Fibroblast of pulmonary artery (primary cell): Measurements from ENCODE around the gene SLC35B3.
"Not testable (repeated sequence)": the region's sequence is repeated elsewhere in the genome, so short reads cannot be mapped to it uniquely, and the experiment has no call there.

ENCODE experiments used
- DNase-seq: peaks from one replicate; pipeline ENCODE4 v3.0.0-alpha.2; 2010; ENCODE audit warnings: low read depth
- H3K4me3 ChIP-seq: replicated peaks from 2 replicates; pipeline ENCODE4 v1.5.1; 2011; ENCODE audit warnings: low read depth, mild to moderate bottlenecking, control low read depth, low read length, moderate library complexity
- TF ChIP-seq, protein P1 (sequence below): IDR thresholded peaks from 2 replicates; pipeline ENCODE4 v1.5.1; 2011; ENCODE audit warnings: mild to moderate bottlenecking, control low read depth, low read length, inconsistent platforms; ENCODE audit errors: missing control alignments

The SLC35B3 gene

DNA sequence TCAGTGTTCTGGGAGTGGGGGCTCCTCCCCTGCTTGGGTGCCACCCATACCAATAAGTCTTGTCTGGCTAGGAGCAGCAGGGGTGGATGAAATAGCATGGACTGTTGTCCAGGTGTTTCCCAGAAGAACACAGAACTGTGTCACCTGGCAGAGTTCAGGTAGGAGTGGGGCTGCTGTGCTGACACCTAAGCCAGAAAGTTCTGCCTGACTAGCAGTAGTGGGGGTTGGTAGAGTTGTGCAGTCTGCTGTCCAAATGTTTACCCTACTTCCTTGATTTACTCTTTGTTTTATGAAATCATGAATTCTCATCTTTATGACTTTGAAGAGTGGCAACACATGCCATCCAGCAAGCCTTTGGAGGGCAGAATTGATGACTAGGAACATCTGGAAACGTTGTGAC lies 27.3 kb upstream of the SLC35B3 start:
- TF ChIP-seq, protein P1, sequence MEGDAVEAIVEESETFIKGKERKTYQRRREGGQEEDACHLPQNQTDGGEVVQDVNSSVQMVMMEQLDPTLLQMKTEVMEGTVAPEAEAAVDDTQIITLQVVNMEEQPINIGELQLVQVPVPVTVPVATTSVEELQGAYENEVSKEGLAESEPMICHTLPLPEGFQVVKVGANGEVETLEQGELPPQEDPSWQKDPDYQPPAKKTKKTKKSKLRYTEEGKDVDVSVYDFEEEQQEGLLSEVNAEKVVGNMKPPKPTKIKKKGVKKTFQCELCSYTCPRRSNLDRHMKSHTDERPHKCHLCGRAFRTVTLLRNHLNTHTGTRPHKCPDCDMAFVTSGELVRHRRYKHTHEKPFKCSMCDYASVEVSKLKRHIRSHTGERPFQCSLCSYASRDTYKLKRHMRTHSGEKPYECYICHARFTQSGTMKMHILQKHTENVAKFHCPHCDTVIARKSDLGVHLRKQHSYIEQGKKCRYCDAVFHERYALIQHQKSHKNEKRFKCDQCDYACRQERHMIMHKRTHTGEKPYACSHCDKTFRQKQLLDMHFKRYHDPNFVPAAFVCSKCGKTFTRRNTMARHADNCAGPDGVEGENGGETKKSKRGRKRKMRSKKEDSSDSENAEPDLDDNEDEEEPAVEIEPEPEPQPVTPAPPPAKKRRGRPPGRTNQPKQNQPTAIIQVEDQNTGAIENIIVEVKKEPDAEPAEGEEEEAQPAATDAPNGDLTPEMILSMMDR, result no peak
- no peak overlapping the region for H3K4me3 ChIP-seq
- no peak for DNase-seq

DNA sequence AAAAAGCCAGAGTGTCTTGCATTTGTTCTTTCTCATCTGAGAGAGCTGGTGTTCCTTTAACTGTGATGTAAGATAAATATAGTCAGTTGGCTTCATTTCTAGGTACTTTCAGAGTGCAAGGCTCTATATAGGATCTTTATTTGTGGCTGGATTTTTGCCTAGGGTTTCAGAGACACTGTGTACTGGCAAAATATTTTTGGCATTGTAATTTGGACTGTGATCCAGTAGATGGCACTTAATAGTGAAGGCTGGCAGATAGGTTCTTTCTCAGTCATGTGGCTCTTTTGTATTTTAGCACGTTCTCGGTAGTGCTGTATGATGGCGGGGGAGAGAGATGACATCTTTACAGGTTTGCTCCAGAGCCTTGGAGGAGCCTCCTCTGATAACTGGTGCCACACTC lies 26.8 kb upstream of the SLC35B3 start:
- no peak overlapping the region for H3K4me3 ChIP-seq
- TF ChIP-seq, protein P1, result no peak

DNA sequence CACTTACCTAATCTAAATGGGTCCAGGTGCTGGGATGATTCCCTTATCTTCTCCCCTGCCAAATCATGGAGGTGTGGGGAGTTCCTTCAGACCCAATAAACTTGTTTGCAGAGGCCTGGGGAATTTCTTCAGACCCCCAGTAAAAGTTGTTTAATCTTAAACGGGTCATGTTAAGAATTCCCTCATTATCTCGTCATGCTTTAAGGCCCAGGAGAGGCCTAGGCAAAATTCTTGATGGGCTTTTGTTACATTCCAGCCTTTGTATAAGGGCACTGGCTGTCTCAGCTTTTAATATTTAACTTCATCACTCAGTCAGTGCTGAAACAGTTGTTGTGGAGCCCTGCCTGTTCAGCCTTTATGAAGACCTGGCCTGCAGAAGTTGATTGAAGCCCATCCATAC lies 11.0 kb upstream of the SLC35B3 start:
- TF ChIP-seq, protein P1, result no peak
- H3K4me3 ChIP-seq, result no peak overlapping the region
- DNase-seq, result no peak

More for the DNA sequence above, 26.8 kb upstream of the SLC35B3 start:
- no peak for DNase-seq

DNA sequence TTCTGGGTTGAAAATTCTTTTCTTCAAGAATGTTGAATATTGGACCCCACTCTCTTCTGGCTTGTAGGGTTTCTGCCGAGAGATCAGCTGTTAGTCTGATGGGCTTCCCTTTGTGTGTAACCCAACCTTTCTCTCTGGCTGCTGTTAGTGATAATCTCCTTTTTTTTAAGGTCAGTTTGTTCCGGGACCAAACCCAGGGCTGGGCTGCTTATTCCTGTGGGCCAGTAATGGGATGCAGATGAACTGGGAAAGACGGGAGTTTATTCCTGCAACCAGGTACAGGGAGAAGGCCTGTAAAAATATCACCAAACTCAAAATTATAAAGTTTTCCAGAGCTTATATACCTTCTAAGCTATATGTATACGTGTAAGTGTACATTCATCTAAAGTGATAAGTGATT lies 10.6 kb upstream of the SLC35B3 start:
- not testable (repeated sequence) for DNase-seq, H3K4me3 ChIP-seq

DNA sequence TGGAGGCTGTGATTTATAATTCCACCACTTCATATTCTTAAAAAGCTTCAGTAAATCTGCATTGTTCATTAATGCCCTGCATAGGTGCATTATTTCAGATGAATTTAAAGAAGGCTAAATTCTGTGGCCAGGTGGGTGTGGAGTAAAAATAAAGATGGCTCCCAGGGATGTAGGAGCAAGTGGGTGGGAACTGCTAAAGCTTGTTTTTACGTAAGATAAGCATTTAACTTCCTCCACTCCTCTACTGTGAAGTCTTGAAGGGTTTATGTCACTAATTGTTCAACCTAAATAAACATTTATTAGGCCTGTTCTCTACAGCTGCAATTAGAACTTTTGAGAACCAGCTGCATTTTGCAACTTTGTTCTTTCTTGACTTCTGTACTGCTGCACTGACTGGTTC lies 6.8 kb upstream of the SLC35B3 start:
- no peak overlapping the region for H3K4me3 ChIP-seq
- DNase-seq, result no peak
- TF ChIP-seq, protein P1, result no peak

DNA sequence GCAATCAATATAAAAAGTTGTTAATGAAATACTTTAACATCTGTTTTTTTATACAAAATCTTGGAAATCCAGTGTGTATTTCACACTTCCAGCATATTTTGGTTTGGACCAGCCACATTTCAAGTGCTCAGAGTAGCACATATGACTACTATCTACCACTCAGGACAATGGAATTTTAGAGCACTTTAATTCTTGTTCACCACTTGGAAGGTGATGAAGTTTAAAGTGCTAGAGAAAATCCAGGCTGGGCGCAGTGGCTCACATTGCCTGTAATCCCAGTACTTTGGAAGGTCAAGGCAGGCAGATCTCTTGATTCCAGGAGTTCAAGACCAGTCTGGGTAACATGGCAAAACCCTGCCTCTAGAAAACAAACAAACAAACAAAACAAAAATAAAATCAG lies 6.1 kb upstream of the SLC35B3 start:
- TF ChIP-seq, protein P1, result no peak
- no peak for DNase-seq
- no peak overlapping the region for H3K4me3 ChIP-seq

DNA sequence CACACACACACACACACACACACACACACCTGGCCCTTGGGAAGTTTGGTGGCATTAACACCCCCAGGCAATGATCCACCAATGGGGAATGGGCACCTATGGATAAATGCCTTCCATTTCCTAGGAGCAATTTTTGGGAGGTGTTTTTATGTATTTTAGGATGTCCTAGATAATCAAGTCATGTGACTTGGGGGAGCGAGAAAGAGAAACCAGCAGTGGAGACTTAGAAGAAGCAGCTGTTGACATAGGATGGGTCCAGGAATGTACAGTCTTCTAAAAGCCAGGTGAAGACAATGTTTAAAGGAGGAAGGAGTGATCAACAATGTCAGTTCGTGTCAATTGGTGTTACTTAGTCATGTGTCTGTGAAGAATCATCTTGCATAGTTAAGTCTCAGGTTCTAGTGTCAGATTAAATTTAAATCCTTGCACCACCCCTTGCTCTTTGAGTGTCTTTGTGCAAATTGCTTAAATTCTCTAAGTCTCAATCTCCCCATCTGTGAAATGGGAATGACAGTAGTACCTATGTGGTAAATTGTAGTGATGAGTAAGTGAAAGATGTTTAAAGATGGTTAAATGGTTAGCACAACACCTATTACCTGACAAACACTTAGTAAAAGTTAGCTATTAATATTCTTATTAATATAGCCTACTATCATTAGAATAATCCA lies 4.4 kb upstream of the SLC35B3 start:
- TF ChIP-seq, protein P1, result no peak
- DNase-seq, result no peak
- H3K4me3 ChIP-seq, result no peak overlapping the region
